ENCODE measurements around the gene OR52N2.
A peak's percentile ranks its signal among the peaks of the same experiment; 100 is the strongest.

- TF ChIP-seq POLR2A (IDR thresholded peaks at IDR 0.05) (no peak), CTCF (IDR thresholded peaks at IDR 0.05) (peak; percentile 54 to 81 (median 69)), EP300 (IDR thresholded peaks at IDR 0.05) (no peak)
Measured at GRCh38 chr11:5808500-5809121, at the start of gene OR52N2.

Measured in ovary (tissue), 3 donors.